Measurements from ENCODE around the gene BUD31. TPM values are rescaled to one million over a fixed set of nuclear protein-coding genes. Genes with fewer than 3 reads are reported as not detected.
A peak's percentile ranks its signal among the peaks of the same experiment; 100 is the strongest.

The BUD31 gene
- total and polyA plus RNA-seq, 7 donors = 44.6 to 141 (median 89.8) TPM

DNA sequence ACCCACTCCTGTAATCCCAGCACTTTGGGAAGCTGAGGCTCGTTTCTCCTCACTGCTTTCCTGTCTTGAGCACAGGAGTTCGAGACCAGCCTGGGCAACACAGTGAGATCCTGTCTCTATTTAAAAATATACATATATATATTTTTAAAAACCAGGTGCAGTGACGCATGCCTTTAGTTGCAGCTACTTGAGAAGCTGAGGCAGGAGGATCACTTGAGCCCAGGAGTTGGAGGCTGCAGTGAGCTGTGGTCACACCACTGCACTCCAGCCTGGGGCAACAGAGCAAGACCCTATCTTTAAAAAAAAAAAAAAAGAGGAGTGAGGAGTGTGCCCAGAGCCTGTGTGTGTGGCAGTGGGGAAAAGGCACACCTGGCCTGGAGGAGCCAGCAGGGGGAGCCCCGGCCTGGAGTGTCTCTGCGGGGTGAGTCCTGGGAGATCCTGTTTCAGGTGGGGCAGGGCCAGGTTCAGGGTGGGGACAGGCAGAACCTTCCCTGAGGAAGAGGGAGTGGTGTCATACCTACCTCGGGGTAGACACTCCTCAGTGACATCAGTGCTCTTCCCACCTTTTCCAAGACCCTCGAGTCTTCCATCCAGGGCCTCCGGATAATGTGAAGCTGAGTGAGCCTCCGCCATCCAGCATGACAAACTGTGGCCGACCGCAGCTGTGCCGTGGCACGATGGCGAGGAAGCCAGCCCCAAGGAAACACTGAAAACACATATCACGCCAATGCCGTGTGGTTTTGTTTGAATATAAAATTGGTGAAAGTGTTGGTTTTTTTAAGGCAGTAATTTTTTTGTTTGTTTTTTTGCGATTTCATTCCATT, 43.2 kb upstream of the BUD31 start:
- Histone ChIP-seq H3K27me3 (no peaks in the 10 kb centered on the region), H3K9me3 (no peaks in the 10 kb centered on the region), H3K4me3 (no peak overlapping the region), H3K27ac (no peak overlapping the region), H3K4me1 (peaks cover 0 to 6% (median 0%) of the 10 kb centered on the region in 4 donors), H3K36me3 (peaks cover 9 to 70% (median 36%) of the 10 kb centered on the region in 4 donors)
- TF ChIP-seq POLR2A (IDR thresholded peaks at IDR 0.05) (no peak), EP300 (IDR thresholded peaks at IDR 0.05) (no peak)
- TF ChIP-seq, protein P1, sequence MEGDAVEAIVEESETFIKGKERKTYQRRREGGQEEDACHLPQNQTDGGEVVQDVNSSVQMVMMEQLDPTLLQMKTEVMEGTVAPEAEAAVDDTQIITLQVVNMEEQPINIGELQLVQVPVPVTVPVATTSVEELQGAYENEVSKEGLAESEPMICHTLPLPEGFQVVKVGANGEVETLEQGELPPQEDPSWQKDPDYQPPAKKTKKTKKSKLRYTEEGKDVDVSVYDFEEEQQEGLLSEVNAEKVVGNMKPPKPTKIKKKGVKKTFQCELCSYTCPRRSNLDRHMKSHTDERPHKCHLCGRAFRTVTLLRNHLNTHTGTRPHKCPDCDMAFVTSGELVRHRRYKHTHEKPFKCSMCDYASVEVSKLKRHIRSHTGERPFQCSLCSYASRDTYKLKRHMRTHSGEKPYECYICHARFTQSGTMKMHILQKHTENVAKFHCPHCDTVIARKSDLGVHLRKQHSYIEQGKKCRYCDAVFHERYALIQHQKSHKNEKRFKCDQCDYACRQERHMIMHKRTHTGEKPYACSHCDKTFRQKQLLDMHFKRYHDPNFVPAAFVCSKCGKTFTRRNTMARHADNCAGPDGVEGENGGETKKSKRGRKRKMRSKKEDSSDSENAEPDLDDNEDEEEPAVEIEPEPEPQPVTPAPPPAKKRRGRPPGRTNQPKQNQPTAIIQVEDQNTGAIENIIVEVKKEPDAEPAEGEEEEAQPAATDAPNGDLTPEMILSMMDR (IDR thresholded peaks at IDR 0.05) = peak in 3 of 4 experiments; percentile 24 to 47 (median 44)
- no peak for DNase-seq
- intact Hi-C loops (cut with DNase I) = no loop called here
- WGBS, 2 donors = 75 to 79% methylated on average over 17 of the region's 17 CpGs

DNA sequence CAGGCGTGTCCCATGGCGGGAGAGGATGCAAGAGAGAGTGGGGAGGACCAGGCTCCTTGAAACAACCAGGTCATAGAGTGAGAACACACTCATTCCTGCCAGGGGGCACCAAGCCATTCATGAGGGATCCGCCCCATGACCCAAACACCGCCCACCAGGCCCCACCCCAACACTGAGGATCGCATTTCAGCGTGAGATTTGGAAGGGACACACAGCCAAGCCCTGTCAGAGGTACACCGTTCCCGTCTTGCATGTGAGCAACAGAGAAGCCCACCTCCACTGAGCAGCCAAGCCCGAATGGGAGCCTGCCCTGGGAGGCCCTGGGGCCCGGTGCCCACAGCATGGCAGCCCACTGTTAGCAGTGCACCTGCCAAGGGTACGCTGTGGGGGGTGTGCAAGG, 42.1 kb upstream of the BUD31 start:
- Histone ChIP-seq H3K27ac (no peak overlapping the region), H3K36me3 (peaks cover 2 to 59% (median 33%) of the 10 kb centered on the region in 4 donors), H3K4me3 (no peak overlapping the region), H3K4me1 (peaks cover 0 to 7% (median 0%) of the 10 kb centered on the region in 4 donors), H3K9me3 (no peaks in the 10 kb centered on the region), H3K27me3 (no peaks in the 10 kb centered on the region)
- TF ChIP-seq POLR2AphosphoS5 (IDR thresholded peaks at IDR 0.05) (no peak), EP300 (IDR thresholded peaks at IDR 0.05) (no peak), POLR2A (IDR thresholded peaks at IDR 0.05) (no peak)
- TF ChIP-seq, protein P1 (IDR thresholded peaks at IDR 0.05) = no peak
- DNase-seq = no peak
- 91% methylated on average over 11 of the region's 11 CpGs for WGBS, 2 donors
- intact Hi-C loops (cut with DNase I) = no loop called here

DNA sequence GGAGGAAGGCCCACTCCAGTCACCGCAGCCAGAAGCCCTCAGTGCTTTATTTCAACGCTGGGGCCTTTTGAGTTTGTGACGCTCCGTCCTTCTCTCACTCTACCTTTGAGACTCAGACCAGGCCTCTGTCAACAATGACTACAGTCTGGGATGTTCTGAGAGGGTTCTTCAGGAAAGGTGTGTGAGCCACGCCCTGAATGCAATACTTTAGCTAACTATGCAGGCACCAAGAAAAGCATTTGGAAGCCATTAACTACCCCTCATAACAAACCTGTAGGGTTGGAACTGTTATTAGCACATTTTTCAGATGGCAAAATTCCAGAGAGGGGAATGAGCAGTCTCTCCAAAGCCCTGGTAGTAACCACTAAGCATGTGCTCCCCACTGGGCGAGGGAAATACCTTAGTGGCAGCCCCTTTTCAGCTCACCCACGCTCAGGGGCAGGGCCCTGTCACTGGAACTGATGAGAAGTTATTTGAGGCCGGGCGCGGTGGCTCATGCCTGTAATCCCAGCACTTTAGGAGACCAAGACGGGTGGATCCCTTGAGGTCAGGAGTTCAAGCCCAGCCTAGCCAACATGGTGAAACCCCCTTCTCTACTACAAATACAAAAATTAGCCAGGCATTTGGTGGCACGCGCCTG, 39.9 kb upstream of the BUD31 start:
- Histone ChIP-seq H3K27me3 (no peaks in the 10 kb centered on the region), H3K36me3 (peaks cover 0 to 39% (median 25%) of the 10 kb centered on the region in 4 donors), H3K27ac (no peak overlapping the region), H3K9me3 (no peaks in the 10 kb centered on the region), H3K4me1 (peaks cover 0 to 15% (median 3%) of the 10 kb centered on the region in 4 donors), H3K4me3 (no peak overlapping the region)
- TF ChIP-seq POLR2A (IDR thresholded peaks at IDR 0.05) (no peak), EP300 (IDR thresholded peaks at IDR 0.05) (no peak), POLR2AphosphoS5 (IDR thresholded peaks at IDR 0.05) (no peak)
- TF ChIP-seq, protein P1 (IDR thresholded peaks at IDR 0.05) = no peak
- DNase-seq = no peak
- intact Hi-C loops (cut with DNase I) = no loop called here
- WGBS, 2 donors = 91 to 93% methylated on average over 13 of the region's 13 CpGs

DNA sequence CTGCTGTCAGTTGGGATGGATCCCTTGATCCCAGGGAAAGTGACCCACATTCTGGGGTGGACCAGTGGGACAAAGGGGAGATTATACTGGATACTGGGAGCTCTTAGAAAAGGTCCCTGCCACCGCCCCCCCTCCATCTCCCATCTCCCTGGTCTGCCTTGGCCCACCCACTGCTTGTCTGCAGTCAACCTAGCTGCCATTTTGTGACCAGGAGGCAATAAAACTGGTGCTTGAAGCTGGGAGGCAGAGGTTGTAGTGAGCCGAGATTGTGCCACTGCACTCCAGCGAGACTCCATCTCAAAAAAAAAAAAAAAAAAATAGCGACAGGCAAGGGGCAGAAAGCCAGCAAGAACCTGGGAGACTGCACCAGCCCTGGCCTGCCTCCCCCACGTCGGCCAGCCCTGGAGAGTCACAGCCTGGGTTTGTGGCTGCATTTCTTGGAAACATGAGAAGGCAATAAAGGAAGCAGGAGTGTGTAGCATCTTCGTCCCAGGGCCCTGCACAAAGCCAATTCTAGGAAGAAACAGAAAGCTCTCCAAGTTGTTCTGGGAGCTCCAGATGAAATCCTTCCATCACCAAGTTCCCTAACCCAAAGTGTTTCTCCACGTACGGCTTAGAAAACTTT, 38.9 kb upstream of the BUD31 start:
- H3K9me3 ChIP-seq = no peaks in the 10 kb centered on the region
- H3K27ac ChIP-seq = peak overlapping the region; percentile 10 to 86 (median 38)
- intact Hi-C loops (cut with DNase I) = no loop called here
- no peak for DNase-seq
- peaks cover 0 to 29% (median 17%) of the 10 kb centered on the region in 4 donors for H3K36me3 ChIP-seq
- H3K4me1 ChIP-seq = peaks cover 0 to 20% (median 11%) of the 10 kb centered on the region in 4 donors
- WGBS, 2 donors = 77 to 82% methylated on average over 9 of the region's 9 CpGs
- TF ChIP-seq, protein P1 (IDR thresholded peaks at IDR 0.05) = no peak
- TF ChIP-seq POLR2A (IDR thresholded peaks at IDR 0.05) (no peak), EP300 (IDR thresholded peaks at IDR 0.05) (no peak), POLR2AphosphoS5 (IDR thresholded peaks at IDR 0.05) (no peak)
- H3K27me3 ChIP-seq = no peaks in the 10 kb centered on the region
- H3K4me3 ChIP-seq = no peak overlapping the region
